HG03575 (cell line): ENCODE data around the gene RAMP1.
"Not testable (repeated sequence)": the region's sequence is repeated elsewhere in the genome, so short reads cannot be mapped to it uniquely, and the experiment has no call there.

ENCODE experiments used
- ATAC-seq: cut with Tn5 transposase; IDR thresholded peaks from one replicate; pipeline ENCODE4 v1.9.1; 2021; ENCODE audit not compliant: unreplicated experiment, insufficient number of reproducible peaks, low FRiP score; ENCODE audit errors: extremely low read depth

RAMP1 gene

GRCh38 chr2:237859533-237860272, at the start of gene RAMP1:
RAMP1 (plus strand) TSS chr2:237859623; CDS start chr2:237859676, 53 bp downstream.
- no peak for ATAC-seq

- no peak for ATAC-seq
Measured at GRCh38 chr2:237815637-237816036, 43.8 kb upstream of the RAMP1 start.

GRCh38 chr2:237816531-237816930, 42.9 kb upstream of the RAMP1 start:
- ATAC-seq, result no peak

- ATAC-seq, result no peak
Measured at GRCh38 chr2:237818066-237818473, 41.4 kb upstream of the RAMP1 start.

GRCh38 chr2:237819231-237819630, 40.2 kb upstream of the RAMP1 start:
- no peak for ATAC-seq

GRCh38 chr2:237820421-237820820, 39.0 kb upstream of the RAMP1 start:
- no peak for ATAC-seq

GRCh38 chr2:237823544-237823943, 35.9 kb upstream of the RAMP1 start:
- ATAC-seq, result no peak

GRCh38 chr2:237824085-237824484, 35.3 kb upstream of the RAMP1 start:
- no peak for ATAC-seq

GRCh38 chr2:237827421-237827987, 31.9 kb upstream of the RAMP1 start:
- no peak for ATAC-seq

GRCh38 chr2:237830522-237830921, 28.9 kb upstream of the RAMP1 start:
- ATAC-seq, result no peak

- no peak for ATAC-seq
Measured at GRCh38 chr2:237833546-237833945, 25.9 kb upstream of the RAMP1 start.

- no peak for ATAC-seq
Measured at GRCh38 chr2:237835372-237835771, 24.1 kb upstream of the RAMP1 start.

GRCh38 chr2:237841051-237841450, 18.4 kb upstream of the RAMP1 start:
- no peak for ATAC-seq

- not testable (repeated sequence) for ATAC-seq
Measured at GRCh38 chr2:237848940-237849339, 10.5 kb upstream of the RAMP1 start.

- no peak for ATAC-seq
Measured at GRCh38 chr2:237854295-237854694, 5.1 kb upstream of the RAMP1 start.

GRCh38 chr2:237857791-237858190, 1.6 kb upstream of the RAMP1 start:
- no peak for ATAC-seq

GRCh38 chr2:237858294-237859081, 935 bp upstream of the RAMP1 start:
- no peak for ATAC-seq

GRCh38 chr2:237859082-237859433, 365 bp upstream of the RAMP1 start:
- ATAC-seq, result no peak

- ATAC-seq, result no peak
Measured at GRCh38 chr2:237860273-237860935, 981 bp downstream of the RAMP1 start.
